NCI-H82 treated with DMSO at 0.1 percent for 48 hours (cell line): ENCODE measurements around the gene OCA2.
"Not testable (repeated sequence)": the region's sequence is repeated elsewhere in the genome, so short reads cannot be mapped to it uniquely, and the experiment has no call there.

Experiments used
- DNase-seq: peaks from one replicate; lab custom pipeline; 2025; ENCODE audit not compliant: unreplicated experiment; lab: John Stamatoyannopoulos, UW

OCA2 gene

GRCh38 chr15:27853624-27854455, 245.3 kb downstream of the OCA2 start:
- DNase-seq: no peak

GRCh38 chr15:27851858-27852210, 247.3 kb downstream of the OCA2 start:
- no peak for DNase-seq

GRCh38 chr15:27850981-27851857, 247.9 kb downstream of the OCA2 start:
- no peak for DNase-seq

- DNase-seq: peak; percentile 50
These were observed 249.1 kb downstream of the OCA2 start for GRCh38 chr15:27850050-27850449.

- DNase-seq: not testable (repeated sequence)
These were observed 250.2 kb downstream of the OCA2 start for GRCh38 chr15:27848936-27849335.

- DNase-seq: no peak
These were observed 251.1 kb downstream of the OCA2 start for GRCh38 chr15:27847775-27848710.

GRCh38 chr15:27846722-27847395, 252.3 kb downstream of the OCA2 start:
- no peak for DNase-seq

GRCh38 chr15:27845535-27846369, 253.4 kb downstream of the OCA2 start:
- DNase-seq: no peak

- DNase-seq: no peak
These were observed 255.0 kb downstream of the OCA2 start for GRCh38 chr15:27844018-27844666.

- no peak for DNase-seq
These were observed 256.0 kb downstream of the OCA2 start for GRCh38 chr15:27843146-27843545.

- no peak for DNase-seq
These were observed 256.6 kb downstream of the OCA2 start for GRCh38 chr15:27842526-27842925.

GRCh38 chr15:27835233-27835939, 263.7 kb downstream of the OCA2 start:
- DNase-seq: no peak

- DNase-seq: no peak
These were observed 264.4 kb downstream of the OCA2 start for GRCh38 chr15:27834684-27835083.

- no peak for DNase-seq
These were observed 265.1 kb downstream of the OCA2 start for GRCh38 chr15:27833974-27834373.

GRCh38 chr15:27833178-27833577, 265.9 kb downstream of the OCA2 start:
- no peak for DNase-seq

GRCh38 chr15:27832237-27832596, 266.9 kb downstream of the OCA2 start:
- DNase-seq: no peak

- no peak for DNase-seq
These were observed 267.5 kb downstream of the OCA2 start for GRCh38 chr15:27831384-27832236.

- no peak for DNase-seq
These were observed 270.4 kb downstream of the OCA2 start for GRCh38 chr15:27828746-27829145.
